DMS153 treated with DMSO at 0.1 percent for 48 hours (cell line): Measurements from ENCODE around the gene TACO1.

Experiments
- DNase-seq: peaks from one replicate; lab custom pipeline; 2025; ENCODE audit not compliant: unreplicated experiment; lab: John Stamatoyannopoulos, UW

TACO1 gene

DNA sequence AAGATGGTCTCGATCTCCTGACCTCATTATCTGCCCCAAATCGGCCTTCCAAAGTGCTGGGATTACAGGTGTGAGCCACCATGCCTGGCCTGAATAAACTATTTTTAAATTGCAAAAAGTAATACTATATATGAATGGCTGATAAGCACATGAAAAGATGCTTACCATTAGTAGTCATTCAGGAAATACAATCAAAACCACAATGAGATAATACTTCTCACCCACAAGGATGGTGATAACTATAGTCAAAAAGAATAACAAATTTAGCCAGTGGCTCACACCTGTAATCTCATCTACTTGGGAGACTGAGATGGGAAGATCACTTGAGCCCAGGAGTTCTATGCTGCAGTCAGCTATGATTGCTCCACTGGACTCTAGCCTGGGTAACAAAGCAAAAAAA, 2.4 kb upstream of the TACO1 start:
- no peak for DNase-seq

DNA sequence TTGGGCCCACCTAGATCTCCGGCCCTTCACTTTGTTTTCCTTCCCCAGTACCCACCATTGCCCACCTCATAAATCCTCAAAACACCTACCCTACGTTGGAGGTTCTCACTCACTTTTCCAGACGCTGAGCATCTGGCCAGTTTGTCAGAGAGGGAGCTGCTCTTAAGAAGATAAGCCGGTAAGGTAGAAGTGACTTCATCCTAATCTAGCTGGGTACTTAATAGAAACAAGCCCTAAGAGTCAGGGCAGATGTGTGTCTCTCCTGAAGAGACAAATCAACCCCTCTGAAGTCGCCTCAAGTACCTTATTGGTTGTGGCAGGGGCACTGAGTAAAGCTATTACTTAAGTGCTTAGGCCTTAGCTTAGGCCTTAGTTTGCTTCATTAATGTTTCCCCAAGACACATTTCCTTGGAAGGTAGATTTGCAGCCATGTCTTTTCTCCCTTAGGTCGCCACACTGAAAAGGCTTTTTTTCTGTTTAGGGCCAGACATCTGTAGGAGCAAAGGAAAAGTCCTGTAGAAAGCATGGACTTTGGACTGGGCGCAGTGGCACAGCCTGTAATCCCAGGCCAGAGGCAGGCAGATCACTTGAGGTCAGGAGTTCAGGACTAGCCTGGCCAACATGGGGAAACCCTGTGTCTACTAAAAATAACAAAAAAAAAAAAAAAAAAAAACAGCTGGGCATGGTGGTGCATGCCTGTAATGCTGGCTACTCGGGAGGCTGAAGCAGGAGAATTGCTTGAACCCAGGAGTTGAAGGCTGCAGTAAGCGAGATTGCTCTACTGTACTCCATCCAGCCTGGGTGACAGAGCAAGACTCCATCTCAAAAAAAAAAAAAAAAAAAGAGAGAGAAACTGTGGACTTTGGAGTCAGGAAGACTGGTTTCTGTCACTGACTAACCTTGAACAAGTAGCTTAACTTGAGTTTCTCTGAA, 1.0 kb downstream of the TACO1 start:
- DNase-seq: no peak

DNA sequence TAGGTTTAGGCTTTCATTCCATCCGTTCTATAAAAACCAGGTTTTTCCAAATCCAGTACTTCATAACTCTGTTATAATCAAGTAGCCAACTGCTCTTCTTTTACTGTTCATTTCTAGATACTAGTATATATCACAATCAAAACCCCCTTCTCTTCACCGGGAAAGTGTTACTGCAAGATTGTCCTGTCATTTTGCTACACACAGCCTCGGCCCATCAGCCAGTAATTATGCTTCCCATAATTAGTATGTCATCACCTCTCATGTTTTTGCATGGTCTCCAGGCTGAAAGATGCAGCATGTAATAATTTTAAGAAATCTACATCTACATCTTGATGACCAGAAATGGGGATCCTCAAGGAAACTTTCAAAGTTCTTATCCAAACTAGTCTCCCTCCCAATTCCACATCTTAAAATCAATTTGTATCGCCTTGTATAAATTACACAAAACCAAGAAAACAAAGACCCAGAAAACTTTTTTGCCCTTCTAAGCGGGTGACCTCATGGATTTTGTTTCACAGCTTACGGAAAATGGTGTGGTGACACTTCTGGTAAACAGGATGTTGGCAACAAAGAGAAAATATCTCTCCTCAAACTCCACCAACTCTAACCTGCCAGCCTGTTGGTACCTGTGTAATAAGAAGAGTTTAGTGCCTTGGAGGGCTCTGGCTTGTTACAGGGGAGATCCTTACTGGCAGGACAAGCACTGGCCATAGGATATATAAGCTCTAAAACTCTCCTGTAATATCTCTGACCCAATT, 9.3 kb downstream of the TACO1 start:
- DNase-seq: no peak

DNA sequence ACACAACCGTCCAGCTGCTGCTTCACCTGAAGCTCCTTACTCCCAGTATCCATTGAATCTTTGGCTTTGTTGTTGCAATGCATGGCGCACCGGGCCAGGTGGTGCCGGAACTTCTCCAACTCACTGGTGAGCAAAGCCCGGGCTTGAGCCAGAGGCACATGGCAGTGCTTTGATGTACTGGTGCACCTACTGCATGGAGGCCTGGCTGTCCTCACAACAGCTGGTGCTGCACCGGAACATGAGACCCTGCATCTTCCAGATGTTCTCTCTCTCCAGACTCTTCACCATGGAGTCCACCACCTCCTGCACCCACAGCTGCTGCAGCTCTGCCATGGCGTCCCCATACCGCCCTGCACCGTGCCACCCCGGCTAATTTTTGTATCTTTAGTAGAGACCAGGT, 10.2 kb downstream of the TACO1 start:
- no peak for DNase-seq

DNA sequence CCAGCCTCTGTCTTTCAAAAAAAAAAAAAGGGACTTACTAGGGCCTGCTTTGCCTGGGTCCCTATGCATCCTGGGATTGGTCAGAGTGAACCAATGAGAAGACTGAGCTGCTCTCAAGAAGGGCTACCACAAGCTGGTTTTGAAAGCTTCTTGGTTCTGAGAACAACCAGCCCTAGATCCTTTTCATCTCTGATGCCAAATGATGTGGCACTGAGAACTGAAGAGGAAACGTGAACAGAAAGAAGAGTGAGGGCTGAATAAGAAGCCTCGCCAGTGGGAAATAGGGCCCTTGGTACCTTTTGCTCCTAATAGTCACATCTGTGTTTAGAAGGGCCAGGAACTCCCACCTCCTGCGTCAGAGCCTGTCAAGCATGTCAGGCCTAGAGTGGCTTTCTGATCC, 10.7 kb downstream of the TACO1 start:
- no peak for DNase-seq

DNA sequence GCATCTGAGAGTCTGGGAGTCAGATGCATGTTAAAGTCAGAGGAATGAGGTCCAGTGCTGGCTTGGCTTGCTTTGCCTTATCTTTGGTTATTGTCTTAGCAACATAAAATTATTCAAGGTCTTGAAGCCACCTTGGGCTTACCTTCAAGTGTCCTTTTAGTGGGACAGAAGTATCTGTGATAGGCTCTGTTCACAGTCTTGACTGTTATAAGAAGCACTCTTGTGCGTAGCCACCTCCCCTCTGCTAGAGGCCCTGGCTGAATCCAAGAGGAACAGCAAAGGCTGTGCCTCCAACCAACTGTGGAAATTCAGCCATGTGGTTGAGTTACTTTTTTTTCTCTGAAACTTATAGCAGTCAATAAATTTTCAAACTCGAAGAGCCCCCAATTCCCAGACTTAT, 13.0 kb downstream of the TACO1 start:
- DNase-seq: no peak

DNA sequence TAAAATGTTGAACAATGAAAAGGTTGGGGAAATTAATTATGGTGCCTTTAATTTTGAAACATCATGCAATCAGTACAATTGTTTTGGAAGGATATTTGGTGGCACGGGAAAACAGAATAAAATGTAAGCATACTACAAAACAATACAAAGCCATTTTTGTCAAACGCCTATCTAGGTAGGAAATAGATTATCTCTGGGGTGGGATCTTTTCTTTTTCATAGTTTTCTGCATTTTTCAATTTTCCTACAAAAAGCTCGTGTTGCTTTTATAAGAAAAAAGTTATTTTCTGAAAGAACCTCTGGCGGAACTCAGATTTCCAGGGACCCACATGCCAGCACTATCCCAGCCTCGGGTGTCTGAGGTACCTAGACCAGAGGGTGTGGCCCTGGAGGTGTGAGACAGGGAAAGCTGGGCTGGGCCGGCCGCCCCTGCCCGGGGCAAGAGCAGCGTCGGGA, 20.6 kb downstream of the TACO1 start:
- DNase-seq: no peak

DNA sequence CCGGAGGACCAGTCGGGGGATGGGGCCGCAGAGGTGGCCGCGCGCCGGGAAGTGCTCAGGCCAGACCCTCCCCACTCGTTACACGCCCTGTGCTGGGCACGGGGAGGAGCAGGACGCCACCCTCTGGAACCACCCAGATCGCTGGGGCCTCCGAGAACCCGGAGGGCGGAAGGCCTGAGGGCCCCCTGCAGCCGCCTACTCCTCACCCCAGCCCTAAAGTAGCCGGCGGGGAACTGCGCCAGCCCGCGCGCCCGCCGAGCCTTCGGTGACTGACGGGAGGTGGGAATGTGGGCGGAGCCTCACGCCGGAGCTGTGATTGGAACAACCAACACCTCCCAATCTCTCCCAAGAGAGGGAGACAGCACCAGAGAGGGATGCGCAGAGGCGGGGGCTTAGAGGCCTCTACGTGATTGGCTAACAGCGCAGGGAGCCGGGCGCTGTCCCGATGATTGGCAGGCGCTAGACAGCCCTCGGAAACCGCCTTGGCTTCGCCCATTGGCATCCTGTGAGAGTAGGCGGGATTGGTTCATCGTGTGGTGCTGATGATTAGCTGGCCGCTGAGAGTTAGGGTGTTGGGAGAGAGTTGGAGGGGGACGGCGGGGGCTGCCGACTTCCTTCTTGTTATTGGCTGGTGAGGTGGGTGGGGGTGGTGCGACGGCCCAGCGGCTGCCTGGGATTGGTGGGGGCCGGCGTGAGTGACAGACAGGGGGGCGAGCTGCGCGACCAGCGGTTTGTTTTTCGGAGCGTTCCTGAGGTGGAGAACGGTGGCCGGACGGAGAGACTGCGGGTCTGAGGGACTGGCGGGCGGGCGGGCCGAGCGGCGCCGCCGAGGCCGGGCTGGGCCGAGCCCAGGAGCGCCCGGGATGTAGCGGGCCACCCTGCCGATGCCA, 21.2 kb downstream of the TACO1 start, which contains the start of gene MAP3K3:
Gene MAP3K3, plus strand, starts transcription at position 734 of the 890 bp plus-strand sequence. CDS start 343 bp downstream, outside the sequence.
- DNase-seq: peak; percentile 98

DNA sequence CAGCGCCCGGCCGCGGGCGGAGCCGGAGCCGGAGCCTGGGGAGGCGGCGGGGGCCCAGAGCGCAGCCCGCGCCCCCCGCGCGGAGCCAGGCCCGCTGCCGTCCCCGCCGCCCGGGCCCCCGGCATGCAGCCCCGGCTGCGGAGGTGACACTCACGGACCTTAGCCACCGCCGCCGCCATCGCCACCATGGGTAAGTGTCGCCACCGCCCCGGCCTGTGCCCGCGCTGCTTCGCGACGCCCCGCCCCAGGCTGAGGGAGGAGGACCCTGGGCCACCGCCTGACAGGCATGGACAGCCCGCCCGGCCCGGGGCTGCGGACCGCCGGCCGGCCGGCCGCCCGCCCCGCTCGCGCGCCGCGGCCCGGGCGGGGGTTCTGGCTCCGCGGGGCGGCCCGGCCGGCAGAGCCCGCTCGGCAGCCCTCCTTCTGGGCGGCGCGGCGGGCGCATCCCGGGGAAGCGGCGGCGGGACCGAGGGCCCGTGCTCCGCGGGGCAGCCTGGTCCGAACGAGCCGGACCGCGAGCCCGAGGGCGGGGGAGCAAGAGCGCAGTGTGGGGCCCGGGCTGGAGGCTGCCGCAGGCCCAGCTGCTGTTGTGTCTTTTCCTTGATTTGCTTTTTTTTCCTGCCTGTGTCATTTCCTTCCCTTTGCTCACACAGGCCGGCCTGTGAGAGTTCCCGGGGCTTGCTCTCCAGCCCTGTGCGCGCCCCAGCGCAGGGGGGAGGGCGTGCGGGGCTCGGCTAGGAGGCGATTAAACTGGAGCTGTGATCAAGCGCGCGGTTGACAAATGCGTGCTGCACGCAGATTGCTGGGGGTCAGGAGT, 22.1 kb downstream of the TACO1 start:
- DNase-seq: no peak

DNA sequence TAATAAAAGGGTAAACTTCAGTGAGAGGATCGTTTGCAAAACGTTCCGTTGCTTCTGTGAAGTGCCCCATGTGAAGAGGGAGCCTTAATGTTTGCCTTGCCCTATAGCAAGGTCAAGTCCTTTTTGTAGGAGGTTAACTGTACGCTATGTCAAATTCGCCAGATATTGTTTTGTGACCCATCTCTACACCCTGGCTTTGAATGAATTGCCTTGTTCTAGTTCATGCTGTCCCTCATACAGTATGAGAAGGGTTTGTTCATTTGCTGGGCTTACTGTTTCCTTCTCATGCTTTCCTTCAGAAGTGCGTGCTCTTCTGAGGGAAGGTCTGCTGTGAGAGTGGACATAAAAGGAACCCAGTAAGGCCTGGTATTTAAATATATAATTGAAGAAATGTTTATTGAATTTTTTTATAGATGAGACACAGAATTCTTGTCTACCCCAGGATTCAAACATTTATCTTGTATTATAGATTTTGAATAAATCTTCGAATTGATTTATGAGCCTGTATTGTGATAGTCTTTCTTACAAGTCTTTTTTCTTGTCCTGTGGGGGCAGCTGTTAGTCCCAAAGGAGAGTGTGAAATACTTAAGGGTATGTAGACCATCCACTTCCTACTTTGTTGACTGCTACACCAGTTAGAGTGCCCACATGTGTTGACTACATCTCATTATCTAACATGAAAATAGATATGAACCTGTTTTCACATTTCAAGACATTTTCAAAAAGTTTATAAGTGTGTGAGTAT, 23.3 kb downstream of the TACO1 start:
- no peak for DNase-seq

DNA sequence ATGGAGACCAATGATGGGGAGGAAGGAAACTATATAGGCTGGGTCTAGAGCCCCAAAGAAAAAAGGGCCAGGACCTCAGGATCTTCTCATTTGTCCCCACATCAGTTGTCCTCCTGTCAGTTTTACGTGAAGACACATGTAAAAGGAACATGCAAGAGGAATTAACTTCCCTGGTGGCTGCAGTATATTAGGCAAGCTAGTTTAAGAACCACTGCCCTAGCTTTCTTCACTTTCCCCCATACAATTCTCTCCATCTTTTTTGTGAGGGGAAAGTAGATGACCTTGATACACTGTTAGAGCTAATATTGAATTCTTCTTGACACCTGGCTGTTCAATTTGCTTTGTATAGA, 23.8 kb downstream of the TACO1 start:
- no peak for DNase-seq

DNA sequence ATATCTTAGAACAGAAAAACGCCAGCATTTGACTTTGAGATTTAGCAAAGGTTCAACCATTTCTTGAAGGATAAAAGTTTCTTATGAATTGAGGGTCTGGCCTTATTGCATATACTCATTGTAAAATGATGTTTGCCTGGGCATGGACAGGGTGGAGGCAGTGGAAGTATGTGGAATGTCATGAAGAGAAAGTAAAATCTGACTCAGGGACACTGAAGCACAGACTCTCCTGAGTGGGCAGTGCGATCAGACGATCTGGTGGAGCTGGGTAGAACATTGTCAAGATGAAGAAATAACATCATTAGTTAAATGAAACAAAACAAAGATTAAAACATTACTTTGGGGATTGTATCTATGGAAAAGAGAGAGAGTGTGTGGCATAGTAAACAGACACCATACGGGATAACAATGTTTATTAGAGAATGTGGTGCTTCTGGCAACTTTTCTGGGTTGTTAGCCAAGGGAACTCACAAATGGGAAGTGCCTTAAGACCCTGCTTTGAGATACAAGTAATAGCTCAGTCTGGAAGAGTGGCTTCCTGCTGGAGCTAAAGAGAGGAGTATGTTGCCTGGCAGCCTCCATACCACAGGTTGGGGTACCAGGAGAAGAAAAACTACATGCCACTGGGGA, 26.0 kb downstream of the TACO1 start:
- DNase-seq: no peak

DNA sequence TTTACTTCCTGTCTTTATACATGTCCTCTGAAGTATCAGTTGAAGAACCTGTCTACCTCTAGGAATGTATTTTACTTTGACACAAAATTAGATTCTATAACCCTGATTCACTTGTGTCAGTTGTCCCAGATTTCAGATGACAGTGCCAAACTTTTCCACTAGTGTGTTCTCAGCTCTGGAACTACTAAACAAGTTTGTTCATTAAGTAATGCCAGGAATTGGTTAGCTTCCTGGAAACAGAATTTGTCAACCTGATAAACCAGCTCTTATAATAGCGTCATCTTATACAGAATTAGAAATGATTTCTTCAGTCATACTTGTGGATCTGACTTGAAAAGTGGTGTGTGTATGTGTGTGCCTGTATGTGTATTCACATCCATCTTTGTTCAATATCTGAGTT, 28.9 kb downstream of the TACO1 start:
- no peak for DNase-seq

DNA sequence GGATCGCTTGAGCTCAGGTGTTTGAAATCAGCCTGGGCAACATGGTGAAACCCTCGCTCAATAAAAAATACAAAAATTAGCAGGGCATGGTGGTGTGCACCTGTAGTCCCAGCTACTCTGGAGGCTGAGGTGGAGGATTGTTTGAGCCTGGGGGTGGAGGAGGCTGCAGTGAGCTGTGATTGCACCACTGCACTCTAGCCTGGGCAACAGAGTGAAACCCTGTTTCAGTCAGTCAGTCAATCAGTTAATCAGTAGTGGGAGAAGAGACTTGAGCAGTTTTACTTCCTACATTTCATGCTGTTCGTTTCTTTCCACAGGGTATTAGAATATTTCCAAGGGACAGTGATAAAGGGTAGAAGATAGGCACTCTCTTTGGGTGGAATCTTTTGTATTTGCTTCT, 30.4 kb downstream of the TACO1 start:
- DNase-seq: no peak

DNA sequence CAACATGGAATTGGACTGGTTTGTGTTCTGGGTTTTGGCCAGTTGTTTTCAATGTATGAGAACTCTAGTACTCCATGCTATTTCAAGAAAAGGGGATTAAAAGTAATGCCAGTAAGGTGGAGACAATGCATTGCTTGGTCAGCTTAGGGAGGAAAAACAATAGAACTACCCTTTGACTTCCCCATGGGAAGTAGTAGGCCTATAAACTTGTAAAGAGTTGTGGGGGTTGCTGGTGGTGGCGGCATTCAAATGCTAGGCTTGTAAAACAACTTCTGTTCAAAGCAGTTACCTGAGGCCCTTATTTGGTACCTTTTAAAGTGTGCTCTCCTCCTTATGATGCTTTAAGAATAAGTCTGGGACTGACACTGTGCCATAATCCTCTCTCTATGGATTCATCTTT, 30.9 kb downstream of the TACO1 start:
- no peak for DNase-seq

DNA sequence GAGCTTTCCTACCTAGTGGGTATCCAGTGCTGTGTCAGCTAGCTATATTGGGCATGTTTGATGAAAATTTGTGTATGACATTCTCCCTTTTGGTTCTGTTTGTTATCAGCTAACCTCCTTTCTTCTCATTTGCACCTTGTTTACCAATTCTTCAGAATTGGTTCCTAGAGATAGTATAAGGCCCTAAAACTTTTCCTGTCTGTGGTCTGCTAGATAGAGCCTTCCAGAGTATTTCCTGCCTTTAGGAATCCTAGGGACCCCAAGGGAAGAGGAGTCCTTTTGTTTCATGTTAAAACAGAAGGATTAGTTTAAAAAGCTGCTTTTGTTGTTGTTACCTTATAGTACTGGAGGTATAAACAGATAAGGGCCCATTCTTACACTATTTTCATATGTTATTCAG, 33.0 kb downstream of the TACO1 start:
- DNase-seq: no peak

DNA sequence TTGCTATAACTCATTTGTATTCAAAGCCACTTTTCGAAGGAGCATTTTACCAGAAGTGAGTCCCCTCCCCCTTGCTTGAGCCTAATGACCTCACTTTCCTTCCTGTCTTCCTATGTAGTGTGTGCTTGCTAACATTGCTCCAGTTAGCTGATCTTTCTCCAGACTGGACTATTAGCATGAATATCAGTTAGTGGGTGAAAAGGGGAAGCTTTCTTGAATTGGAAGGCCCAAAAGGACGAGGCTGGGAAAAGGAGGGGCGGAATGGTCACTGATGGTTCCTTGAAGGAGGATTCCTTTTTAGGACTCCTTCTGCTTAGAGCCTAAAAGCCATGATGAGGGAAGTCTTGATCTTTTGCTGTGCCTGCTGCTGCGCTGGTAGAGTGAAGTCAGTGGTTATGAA, 33.5 kb downstream of the TACO1 start:
- no peak for DNase-seq

DNA sequence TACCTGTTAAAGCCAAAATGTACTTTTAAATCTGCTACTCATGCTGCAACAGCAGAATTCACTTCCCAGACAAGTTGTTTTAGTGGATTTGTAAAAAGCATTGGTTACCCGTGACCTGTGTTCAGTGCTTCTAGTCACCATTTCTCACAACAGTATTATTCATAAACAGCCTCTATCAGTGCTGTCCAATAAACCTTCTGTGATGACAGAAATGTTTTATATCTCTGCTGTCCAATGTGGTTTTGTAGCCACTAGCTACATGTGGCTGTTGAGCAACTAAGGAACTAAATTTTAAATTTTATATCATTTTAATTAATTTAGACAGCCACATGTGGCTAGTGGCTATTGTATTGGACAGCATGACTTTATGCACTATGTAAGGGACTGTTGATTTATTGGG, 34.1 kb downstream of the TACO1 start:
- no peak for DNase-seq

DNA sequence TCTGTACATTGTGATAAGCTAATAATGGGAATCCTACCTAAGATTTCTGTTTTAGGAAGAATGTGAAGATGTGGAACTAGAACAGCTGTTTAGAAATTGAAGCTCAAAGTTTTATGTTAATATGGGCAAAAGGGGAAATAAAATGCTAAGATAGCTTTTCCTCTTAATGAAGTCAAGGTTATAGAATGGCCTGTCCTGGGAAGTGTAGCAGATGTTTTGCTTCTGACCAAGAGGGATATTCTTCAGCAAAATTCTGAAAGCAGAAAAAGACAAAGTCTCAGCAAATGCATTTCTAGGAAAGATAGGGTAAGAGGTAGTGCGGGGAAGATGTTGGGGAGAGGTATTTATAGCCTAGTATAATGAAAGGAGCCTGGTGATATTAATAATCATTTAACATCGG, 34.6 kb downstream of the TACO1 start:
- DNase-seq: no peak
